Measurements from ENCODE around the gene HSPA1L. TPM values are rescaled to one million over a fixed set of nuclear protein-coding genes. Genes with fewer than 3 reads are reported as not detected.
A peak's percentile ranks its signal among the peaks of the same experiment; 100 is the strongest.
"Not testable (repeated sequence)": the region's sequence is repeated elsewhere in the genome, so short reads cannot be mapped to it uniquely, and the experiment has no call there.

HSPA1L gene
- total RNA-seq, 1 donor from 2014 or later = 1.2 TPM

DNA sequence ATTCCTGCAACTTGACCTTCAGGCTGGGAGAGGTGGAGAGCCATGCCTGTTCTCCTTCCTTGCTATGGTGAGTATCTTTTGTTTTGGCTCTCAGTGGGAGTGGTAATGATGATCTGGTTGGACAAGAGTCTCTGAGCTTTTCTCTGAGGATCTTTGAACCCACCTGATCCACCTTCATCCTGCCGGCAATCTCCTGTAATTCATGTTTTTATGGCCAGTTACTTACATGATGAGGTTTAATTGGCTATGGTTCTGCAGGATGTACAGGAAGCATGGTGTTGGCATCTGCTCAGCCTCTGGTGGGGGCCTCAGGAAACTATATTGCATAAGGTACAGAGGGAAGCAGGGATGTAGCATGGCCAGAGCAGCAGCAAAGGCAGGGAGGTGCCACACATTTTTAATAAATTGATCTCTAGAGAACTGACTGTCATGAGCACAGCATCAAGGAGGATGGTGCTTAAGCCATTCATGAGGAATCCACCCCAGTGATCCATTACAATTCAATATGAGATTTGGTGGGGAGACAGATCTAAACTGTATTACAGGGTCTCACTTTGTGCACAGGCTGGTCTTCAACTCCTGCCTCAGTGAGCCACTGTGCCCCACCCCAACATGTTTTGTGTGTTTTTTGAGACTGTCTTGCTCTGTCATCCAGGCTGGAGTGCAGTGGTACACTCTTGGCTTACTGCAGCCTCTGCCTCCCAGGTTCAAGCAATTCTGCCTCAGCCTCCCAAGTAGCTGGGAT is 22.5 kb upstream of the HSPA1L start:
- DNase-seq (ENCODE audit: low read depth in 2 of 2) = peak; percentile 53

DNA sequence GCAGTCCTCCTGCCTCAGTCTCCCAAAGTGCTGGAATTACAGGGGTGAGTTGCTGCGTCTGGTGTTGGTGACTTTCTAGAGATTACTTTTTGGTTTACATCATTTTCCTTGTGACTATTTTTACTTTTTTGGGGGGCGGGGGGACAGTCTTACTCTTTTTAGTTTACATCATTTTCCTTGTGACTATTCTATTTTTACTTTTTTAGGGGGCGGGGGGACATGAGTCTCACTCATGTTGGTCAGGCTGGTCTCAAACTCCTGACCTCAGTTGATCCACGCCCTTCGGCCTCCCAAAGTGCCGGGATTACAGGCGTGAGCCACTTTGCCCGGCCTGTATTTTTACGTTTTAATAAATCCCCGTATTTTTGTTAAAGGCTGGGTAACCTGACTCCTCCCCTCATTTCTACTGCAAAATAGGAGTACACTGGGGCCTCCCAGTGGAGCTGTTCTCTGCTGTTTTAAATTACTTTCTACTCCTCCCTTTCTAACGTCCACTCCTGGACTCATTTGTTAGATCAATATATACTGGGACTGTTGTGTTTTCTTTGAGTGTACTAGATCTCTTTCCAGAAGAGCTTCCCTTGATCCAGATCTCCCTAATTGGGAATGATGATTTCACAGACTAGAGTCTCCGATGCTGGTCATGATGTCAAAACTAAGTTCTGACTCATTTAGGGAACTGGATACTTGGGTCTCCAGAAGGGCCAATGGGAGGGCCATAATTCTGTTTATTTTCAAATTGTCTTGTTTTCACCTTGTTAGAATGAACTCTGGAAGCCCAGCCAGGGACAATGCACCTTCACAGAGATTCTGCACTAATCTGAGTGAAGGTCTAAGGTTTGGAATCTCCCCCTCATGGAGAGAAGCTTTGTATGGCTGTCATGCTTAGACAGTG is 21.6 kb upstream of the HSPA1L start:
- peak in 1 of 2 donors; percentile 38 for DNase-seq (ENCODE audit: low read depth in 2 of 2)

- DNase-seq (ENCODE audit: low read depth in 2 of 2) = no peak
Observed at GRCh38 chr6:31836047-31836473, 21.0 kb upstream of the HSPA1L start.

- DNase-seq (ENCODE audit: low read depth in 2 of 2) = peak; percentile 81 to 87
Observed at GRCh38 chr6:31834367-31835250, 19.5 kb upstream of the HSPA1L start.

- DNase-seq (ENCODE audit: low read depth in 2 of 2) = no peak
Observed at GRCh38 chr6:31831350-31832215, 16.5 kb upstream of the HSPA1L start.

DNA sequence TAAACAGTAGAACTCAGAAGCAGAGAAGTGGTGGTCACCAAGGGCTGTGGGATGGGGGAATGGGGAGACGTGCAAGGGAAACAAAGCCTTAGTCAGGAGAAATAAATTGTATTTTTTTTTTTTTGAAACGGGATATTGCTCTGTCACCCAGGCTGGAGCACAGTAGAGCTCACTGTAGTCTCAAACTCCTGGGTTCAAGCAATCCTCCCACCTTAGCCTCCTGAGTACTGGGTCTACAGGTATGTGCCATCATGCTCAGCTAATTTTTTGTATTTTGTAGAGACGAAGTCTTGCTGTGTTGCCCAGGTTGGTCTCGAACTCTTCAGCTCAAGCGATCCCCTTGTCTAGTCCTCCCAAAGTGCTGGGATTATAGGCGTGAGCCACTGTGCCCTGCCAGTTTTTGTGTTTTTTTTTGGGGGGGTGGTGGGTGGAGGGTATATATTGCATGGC is 15.8 kb upstream of the HSPA1L start:
- no peak for DNase-seq (ENCODE audit: low read depth in 2 of 2)

DNA sequence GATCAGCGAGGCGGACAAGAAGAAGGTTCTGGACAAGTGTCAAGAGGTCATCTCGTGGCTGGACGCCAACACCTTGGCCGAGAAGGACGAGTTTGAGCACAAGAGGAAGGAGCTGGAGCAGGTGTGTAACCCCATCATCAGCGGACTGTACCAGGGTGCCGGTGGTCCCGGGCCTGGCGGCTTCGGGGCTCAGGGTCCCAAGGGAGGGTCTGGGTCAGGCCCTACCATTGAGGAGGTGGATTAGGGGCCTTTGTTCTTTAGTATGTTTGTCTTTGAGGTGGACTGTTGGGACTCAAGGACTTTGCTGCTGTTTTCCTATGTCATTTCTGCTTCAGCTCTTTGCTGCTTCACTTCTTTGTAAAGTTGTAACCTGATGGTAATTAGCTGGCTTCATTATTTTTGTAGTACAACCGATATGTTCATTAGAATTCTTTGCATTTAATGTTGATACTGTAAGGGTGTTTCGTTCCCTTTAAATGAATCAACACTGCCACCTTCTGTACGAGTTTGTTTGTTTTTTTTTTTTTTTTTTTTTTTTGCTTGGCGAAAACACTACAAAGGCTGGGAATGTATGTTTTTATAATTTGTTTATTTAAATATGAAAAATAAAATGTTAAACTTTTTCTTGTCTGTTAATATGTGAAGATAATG is 14.7 kb upstream of the HSPA1L start:
- peak in 1 of 2 donors; percentile 60 for DNase-seq (ENCODE audit: low read depth in 2 of 2)

GRCh38 chr6:31827286-31828079 is 12.4 kb upstream of the HSPA1L start, which contains the start of gene HSPA1B:
TSS of gene HSPA1B (plus strand) at chr6:31827738. CDS start at chr6:31827951, 213 bp downstream.
- peak; percentile 88 to 99 for DNase-seq (ENCODE audit: low read depth in 2 of 2)

DNA sequence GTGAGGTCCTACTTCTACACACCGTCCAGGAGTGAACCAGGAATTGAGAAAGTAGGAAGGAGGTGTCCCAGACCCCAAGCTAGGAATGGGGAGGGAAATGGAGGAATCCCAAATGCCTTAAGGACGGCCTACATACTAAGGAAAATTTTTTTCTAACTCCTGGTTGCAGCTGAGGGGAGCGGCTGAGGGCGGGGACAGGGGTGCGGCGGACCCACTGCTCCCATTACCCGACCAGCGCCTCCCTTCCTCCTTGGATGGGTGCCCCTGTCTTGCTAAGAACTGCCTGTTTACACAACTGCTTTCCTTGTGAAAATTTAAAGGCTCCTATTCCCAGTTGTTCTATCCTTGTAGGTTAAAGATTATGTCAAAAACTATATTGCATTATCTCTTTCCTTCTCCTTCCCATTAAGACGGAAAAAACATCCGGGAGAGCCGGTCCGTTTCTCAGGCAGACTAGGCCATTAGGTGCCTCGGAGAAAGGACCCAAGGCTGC is 11.8 kb upstream of the HSPA1L start:
- DNase-seq (ENCODE audit: low read depth in 2 of 2) = no peak

GRCh38 chr6:31825553-31825952 is 10.5 kb upstream of the HSPA1L start:
- no peak for DNase-seq (ENCODE audit: low read depth in 2 of 2)

- not testable (repeated sequence) for DNase-seq (ENCODE audit: low read depth in 2 of 2)
Observed at GRCh38 chr6:31823592-31824196, 8.6 kb upstream of the HSPA1L start.

DNA sequence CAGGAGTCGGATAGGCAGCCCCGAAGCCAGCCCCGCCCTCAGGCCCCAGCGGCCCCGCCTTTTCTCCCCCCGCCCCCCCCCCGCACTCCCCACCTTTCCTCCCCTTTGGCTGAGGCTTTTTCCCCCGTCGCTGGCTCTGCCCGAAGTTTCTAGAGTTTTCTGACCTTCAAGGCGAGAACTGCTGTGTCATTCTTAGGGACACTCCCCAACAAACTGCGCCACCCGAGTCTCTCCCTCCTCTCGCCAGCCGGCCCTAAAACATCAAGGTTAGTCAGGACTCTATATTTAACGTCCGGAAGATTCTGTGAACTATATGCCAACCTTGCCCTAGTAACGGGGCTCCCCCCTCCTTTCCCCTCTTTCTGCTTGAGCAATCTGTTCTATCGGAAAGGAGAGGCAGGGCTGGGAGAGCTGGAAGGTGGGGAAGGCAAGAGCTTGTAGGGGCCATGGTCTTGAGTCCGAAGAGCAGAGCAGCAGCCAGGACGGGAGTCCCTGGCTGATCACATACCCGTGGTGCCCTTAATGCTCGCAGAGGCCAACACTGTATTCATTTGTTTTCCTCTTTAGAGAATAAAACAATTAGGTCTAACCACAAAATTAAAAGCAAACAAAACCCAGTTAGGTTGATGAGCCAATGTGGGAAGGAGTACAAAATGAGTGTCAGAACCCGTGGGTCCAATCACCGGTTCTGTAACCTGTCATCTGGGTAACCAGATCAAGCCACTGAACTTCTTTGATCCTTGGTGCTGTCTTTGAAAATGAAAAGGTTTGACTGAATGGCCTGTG is 7.1 kb upstream of the HSPA1L start:
- peak in 1 of 2 donors; percentile 72 for DNase-seq (ENCODE audit: low read depth in 2 of 2)

DNA sequence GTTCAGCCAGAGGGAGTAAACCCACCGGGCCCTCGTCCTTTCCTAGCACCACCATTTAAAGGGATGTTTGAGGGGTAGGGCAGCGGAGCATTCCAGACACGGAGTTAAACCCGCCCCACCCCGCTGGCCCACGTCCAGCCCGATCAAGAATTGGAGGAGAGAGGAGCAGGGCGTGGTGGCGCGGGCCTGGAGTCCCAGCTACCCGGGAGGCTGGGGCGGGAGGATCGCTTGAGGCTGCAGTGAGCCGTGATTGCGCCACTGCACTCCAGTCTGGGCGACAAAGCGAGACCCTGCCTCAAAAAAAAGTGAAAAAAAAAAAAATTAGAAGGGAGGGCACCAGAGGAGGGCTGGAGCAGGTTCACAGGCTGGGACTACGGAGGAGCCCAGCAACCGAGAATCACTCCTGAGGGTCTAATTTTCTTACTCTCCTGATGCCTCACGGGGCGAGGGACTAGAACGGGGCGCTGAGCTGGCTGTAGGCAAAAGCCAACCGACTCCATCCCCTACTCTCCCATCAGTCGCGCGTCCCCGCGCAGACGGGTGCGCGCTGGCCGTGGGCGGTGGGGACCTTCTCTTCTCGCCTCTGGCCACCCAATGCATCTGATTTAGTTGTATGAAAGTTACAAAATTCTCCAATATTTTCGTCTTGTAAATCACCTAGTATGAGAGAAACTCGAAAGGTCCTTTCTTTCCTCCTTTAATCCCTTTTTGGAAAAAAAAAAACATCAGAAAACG is 6.4 kb upstream of the HSPA1L start:
- DNase-seq (ENCODE audit: low read depth in 2 of 2) = peak in 1 of 2 donors; percentile 43

GRCh38 chr6:31820399-31820798 is 5.3 kb upstream of the HSPA1L start:
- not testable (repeated sequence) for DNase-seq (ENCODE audit: low read depth in 2 of 2)

- DNase-seq (ENCODE audit: low read depth in 2 of 2) = no peak
Observed at GRCh38 chr6:31819871-31820299, 4.8 kb upstream of the HSPA1L start.

DNA sequence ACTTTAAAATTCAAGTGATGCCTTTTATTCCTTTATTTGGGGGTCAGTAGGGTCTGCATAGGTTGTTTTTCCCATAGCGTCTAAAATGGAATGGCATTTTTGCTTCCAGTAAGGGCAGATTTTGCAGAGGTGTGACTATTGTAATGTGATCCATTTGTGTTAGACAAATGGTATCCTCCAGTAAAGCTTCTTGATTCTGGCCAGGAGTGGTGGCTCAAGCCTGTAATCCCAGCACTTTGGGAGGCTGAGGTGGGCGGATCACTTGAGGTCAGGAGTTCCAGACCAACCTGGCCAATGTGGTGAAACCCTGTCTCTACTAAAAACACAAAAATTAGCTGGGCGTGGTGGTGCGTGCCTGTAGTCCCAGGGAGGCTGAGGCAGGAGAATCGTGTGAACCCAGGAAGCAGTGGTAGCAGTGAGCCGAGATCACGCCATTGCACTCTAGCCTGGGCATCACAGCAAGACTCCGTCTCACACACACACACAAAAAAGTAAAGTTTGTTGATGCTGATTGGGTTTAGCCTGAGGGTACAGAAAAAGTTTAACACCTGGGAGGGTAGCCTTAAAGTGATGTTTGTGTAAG is 2.9 kb upstream of the HSPA1L start:
- DNase-seq (ENCODE audit: low read depth in 2 of 2) = not testable (repeated sequence)

All from dermis microvascular lymphatic vessel endothelial cell (primary cell).